ENCODE results near the gene IGFALS.
"Not testable (repeated sequence)": the region's sequence is repeated elsewhere in the genome, so short reads cannot be mapped to it uniquely, and the experiment has no call there.

IGFALS gene

GRCh38 chr16:1808691-1809090 is 15.2 kb upstream of the IGFALS start:
- TF ChIP-seq POLR2A (IDR thresholded peaks at IDR 0.05; ENCODE audit: extremely low read depth, insufficient read length) (no peak), MAX (IDR thresholded peaks at IDR 0.05; ENCODE audit: low read depth, low read length) (no peak), MYC (IDR thresholded peaks at IDR 0.05; ENCODE audit: low read depth, low read length) (no peak), CTCF (IDR thresholded peaks at IDR 0.05; ENCODE audit: low read depth, low read length) (no peak)
- DNase-seq (ENCODE audit: low read depth): no peak
- H3K4me3 ChIP-seq (ENCODE audit: low read depth, low read length): no peak overlapping the region

- DNase-seq (ENCODE audit: low read depth): no peak
- H3K4me3 ChIP-seq (ENCODE audit: low read depth, low read length): no peak overlapping the region
- TF ChIP-seq CTCF (IDR thresholded peaks at IDR 0.05; ENCODE audit: low read depth, low read length): no peak
- TF ChIP-seq MYC (IDR thresholded peaks at IDR 0.05; ENCODE audit: low read depth, low read length): no peak
- TF ChIP-seq MAX (IDR thresholded peaks at IDR 0.05; ENCODE audit: low read depth, low read length): no peak
- TF ChIP-seq POLR2A (IDR thresholded peaks at IDR 0.05; ENCODE audit: extremely low read depth, insufficient read length): no peak
Observed at GRCh38 chr16:1807626-1808025, 14.1 kb upstream of the IGFALS start.

- no peak for TF ChIP-seq CTCF (IDR thresholded peaks at IDR 0.05; ENCODE audit: low read depth, low read length)
- no peak for TF ChIP-seq POLR2A (IDR thresholded peaks at IDR 0.05; ENCODE audit: extremely low read depth, insufficient read length)
- no peak for TF ChIP-seq MYC (IDR thresholded peaks at IDR 0.05; ENCODE audit: low read depth, low read length)
- TF ChIP-seq MAX (IDR thresholded peaks at IDR 0.05; ENCODE audit: low read depth, low read length): no peak
- H3K4me3 ChIP-seq (ENCODE audit: low read depth, low read length): no peak overlapping the region
- DNase-seq (ENCODE audit: low read depth): no peak
Observed at GRCh38 chr16:1800701-1801100, 7.2 kb upstream of the IGFALS start.

- DNase-seq (ENCODE audit: low read depth); H3K4me3 ChIP-seq (ENCODE audit: low read depth, low read length): not testable (repeated sequence)
Observed at GRCh38 chr16:1799263-1799662, 5.8 kb upstream of the IGFALS start.

GRCh38 chr16:1794908-1795666 is 1.6 kb upstream of the IGFALS start:
- H3K4me3 ChIP-seq (ENCODE audit: low read depth, low read length): no peak overlapping the region
- DNase-seq (ENCODE audit: low read depth): no peak
- no peak for TF ChIP-seq CTCF (IDR thresholded peaks at IDR 0.05; ENCODE audit: low read depth, low read length)
- no peak for TF ChIP-seq MAX (IDR thresholded peaks at IDR 0.05; ENCODE audit: low read depth, low read length)
- no peak for TF ChIP-seq POLR2A (IDR thresholded peaks at IDR 0.05; ENCODE audit: extremely low read depth, insufficient read length)

GRCh38 chr16:1794221-1794871 is 841 bp upstream of the IGFALS start:
- DNase-seq (ENCODE audit: low read depth): no peak
- H3K4me3 ChIP-seq (ENCODE audit: low read depth, low read length): no peak overlapping the region
- TF ChIP-seq MAX (IDR thresholded peaks at IDR 0.05; ENCODE audit: low read depth, low read length) (no peak), MYC (IDR thresholded peaks at IDR 0.05; ENCODE audit: low read depth, low read length) (no peak), POLR2A (IDR thresholded peaks at IDR 0.05; ENCODE audit: extremely low read depth, insufficient read length) (no peak), CTCF (IDR thresholded peaks at IDR 0.05; ENCODE audit: low read depth, low read length) (no peak)

Measured in NB4 (cell line).